Ascending aorta (tissue), 2 donors: ENCODE results near the gene AGMO. TPM values are rescaled to one million over a fixed set of nuclear protein-coding genes. Genes with fewer than 3 reads are reported as not detected.

Experiments used
- DNase-seq, 2 donors: peaks; one replicate each; pipeline ENCODE4 v3.0.0-alpha.2; 2019; ENCODE audit warnings: low spot score in 2 of 2
- H3K27ac ChIP-seq, 2 donors: fragments of 200-600 bp; sonication (generic); one replicate each; pipeline ENCODE4 v1.5.1; 2016 to 2017; ENCODE audit warnings: mild to moderate bottlenecking in 1 of 2
- H3K27me3 ChIP-seq: fragments of 200-600 bp; sonication (generic); one replicate; pipeline ENCODE4 v1.5.1; 2017
- H3K36me3 ChIP-seq, 2 donors: fragments of 200-600 bp; sonication (generic); one replicate each; pipeline ENCODE4 v1.5.1; 2016
- H3K4me1 ChIP-seq, 2 donors: fragments of 200-600 bp; sonication (generic); one replicate each; pipeline ENCODE4 v1.5.1; 2016 to 2017; ENCODE audit warnings: mild to moderate bottlenecking in 1 of 2
- H3K4me3 ChIP-seq, 2 donors: fragments of 200-600 bp; sonication (generic); one replicate each; pipeline ENCODE4 v1.5.1; 2016 to 2017; ENCODE audit warnings: mild to moderate bottlenecking in 1 of 2
- H3K9me3 ChIP-seq, 2 donors: fragments of 200-600 bp; sonication (generic); one replicate each; pipeline ENCODE4 v1.5.1; 2016
- CTCF ChIP-seq, 3 experiments: fragments of 200-600 bp in 2 of 3; fragments of 450-650 bp in 1 of 3; sonication (generic) in 2 of 3; IDR thresholded peaks; one replicate each; pipeline ENCODE4 v1.5.1; 2016 to 2019; ENCODE audit warnings: antibody characterized with exemption in 3 of 3, mild to moderate bottlenecking in 1 of 3, moderate library complexity in 1 of 3
- intact Hi-C: fragments of 100-400 bp; cut with DNase I; formaldehyde crosslinking; loops from one replicate; pipeline ENCODE4 v1.15.1; 2023
- total RNA-seq: library from RNA; depleted of rRNA; stranded (reverse); fragments of >200 nt; gene quantifications from one replicate; pipeline ENCODE4 v1.1.0, GENCODE V29; 2016

Gene AGMO
- total RNA-seq, 1 donor from 2014 or later, result not detected

GRCh38 chr7:15505761-15506160, 56.1 kb downstream of the AGMO start:
- intact Hi-C loops, result no loop called here
- DNase-seq, result no peak
- no peaks in the 10 kb centered on the region for H3K9me3 ChIP-seq
- no peak for TF ChIP-seq CTCF (IDR thresholded peaks at IDR 0.05)
- no peak overlapping the region for H3K27ac ChIP-seq
- H3K4me1 ChIP-seq, result no peaks in the 10 kb centered on the region
- no peak overlapping the region for H3K4me3 ChIP-seq
- H3K27me3 ChIP-seq, result no peaks in the 10 kb centered on the region
- no peaks in the 10 kb centered on the region for H3K36me3 ChIP-seq

GRCh38 chr7:15504351-15504750, 57.5 kb downstream of the AGMO start:
- no peak for TF ChIP-seq CTCF (IDR thresholded peaks at IDR 0.05)
- H3K4me1 ChIP-seq, result no peaks in the 10 kb centered on the region
- no peaks in the 10 kb centered on the region for H3K27me3 ChIP-seq
- H3K9me3 ChIP-seq, result no peaks in the 10 kb centered on the region
- H3K36me3 ChIP-seq, result no peaks in the 10 kb centered on the region
- H3K4me3 ChIP-seq, result no peak overlapping the region
- DNase-seq, result no peak
- intact Hi-C loops, result loop anchor here (5.0 kb wide), 1 partner anchor 748 kb away; no protein-coding TSS in a partner anchor
- no peak overlapping the region for H3K27ac ChIP-seq

- Histone ChIP-seq H3K9me3 (no peaks in the 10 kb centered on the region), H3K4me1 (no peaks in the 10 kb centered on the region), H3K4me3 (no peak overlapping the region), H3K36me3 (no peaks in the 10 kb centered on the region), H3K27me3 (no peaks in the 10 kb centered on the region), H3K27ac (no peak overlapping the region)
- intact Hi-C loops, result loop anchor here (5.0 kb wide), 1 partner anchor 749 kb away; no protein-coding TSS in a partner anchor
- no peak for TF ChIP-seq CTCF (IDR thresholded peaks at IDR 0.05)
- DNase-seq, result no peak
Observed at GRCh38 chr7:15503603-15504290, 58.1 kb downstream of the AGMO start.

GRCh38 chr7:15498465-15498864, 63.4 kb downstream of the AGMO start:
- H3K27ac ChIP-seq, result no peak overlapping the region
- TF ChIP-seq CTCF (IDR thresholded peaks at IDR 0.05), result no peak
- intact Hi-C loops, result no loop called here

GRCh38 chr7:15495170-15495569, 66.6 kb downstream of the AGMO start:
- H3K4me3 ChIP-seq, result no peak overlapping the region
- H3K27ac ChIP-seq, result no peak overlapping the region
- H3K36me3 ChIP-seq, result no peaks in the 10 kb centered on the region
- H3K27me3 ChIP-seq, result no peaks in the 10 kb centered on the region
- H3K4me1 ChIP-seq, result no peaks in the 10 kb centered on the region
- intact Hi-C loops, result no loop called here
- TF ChIP-seq CTCF (IDR thresholded peaks at IDR 0.05), result no peak
- DNase-seq, result no peak
- H3K9me3 ChIP-seq, result no peaks in the 10 kb centered on the region

More at GRCh38 chr7:15498465-15498864, 63.4 kb downstream of the AGMO start:
- Histone ChIP-seq H3K27me3 (no peaks in the 10 kb centered on the region), H3K9me3 (no peaks in the 10 kb centered on the region), H3K4me3 (no peak overlapping the region), H3K36me3 (no peaks in the 10 kb centered on the region), H3K4me1 (no peaks in the 10 kb centered on the region)
- DNase-seq, result no peak
